Measurements from ENCODE around the gene TMEM184C.

Gene TMEM184C

DNA sequence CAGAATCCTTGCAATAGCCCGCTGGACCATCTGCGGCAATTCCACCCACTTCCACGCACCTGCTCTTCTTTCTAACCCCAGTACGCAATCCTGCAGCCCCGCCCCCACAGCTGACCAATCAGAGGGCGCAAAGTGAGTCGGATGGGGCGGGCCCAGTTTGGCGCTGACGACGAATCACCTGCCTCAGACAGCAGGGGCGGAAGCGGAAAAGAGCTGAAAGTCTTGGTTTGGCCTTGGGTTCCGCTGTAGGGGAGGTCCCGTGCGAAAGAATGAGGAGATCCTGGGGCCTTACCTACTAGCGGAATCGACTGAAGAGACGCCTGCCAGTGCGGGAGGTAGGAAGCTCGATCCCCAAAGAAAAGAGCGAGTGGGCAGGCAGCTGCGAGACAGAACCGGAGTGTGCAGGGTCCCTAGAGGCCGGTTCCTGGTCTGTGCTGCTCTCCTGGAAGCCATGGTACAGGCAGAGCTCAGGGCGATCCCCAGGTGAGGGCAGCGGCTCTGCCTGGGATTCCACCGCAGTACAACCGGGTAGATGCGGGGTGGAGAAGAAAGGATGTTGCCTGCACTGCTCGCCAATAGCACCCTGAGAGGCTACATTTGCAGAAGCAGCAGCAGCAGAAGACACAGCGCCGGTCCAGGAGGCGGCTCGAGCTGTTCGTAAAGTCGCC, at the start of gene TMEM184C:
Gene TMEM184C (plus strand): TSS at position 225 of the 668 bp plus-strand sequence. CDS start 560 bp downstream, outside the sequence.
- peak; percentile 99 for DNase-seq
- H3K9me3 Mint-ChIP-seq: no peaks in the 10 kb centered on the region

DNA sequence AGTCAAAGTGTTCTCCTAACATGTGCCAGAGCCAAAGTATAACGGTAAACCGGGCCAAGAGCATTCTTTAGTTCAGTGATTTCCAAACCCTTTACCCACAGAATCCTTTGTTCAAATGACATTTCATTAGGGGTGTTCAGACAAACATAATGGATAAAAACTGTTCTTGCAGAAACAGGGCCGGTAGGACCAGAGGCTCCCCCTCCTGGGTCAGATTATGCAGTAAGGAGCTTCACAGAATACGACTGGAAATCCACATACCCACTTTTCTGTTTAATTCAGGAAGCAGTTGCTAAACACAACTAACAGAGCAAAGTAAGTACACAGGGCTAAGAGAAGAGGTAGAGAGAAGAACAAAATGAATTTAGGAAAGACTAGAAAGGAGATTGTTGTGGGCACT, 46.6 kb upstream of the TMEM184C start:
- H3K27me3 Mint-ChIP-seq (ENCODE audit: low read depth, poor library complexity): peaks cover 7% of the 10 kb centered on the region
- TF ChIP-seq, protein P1, sequence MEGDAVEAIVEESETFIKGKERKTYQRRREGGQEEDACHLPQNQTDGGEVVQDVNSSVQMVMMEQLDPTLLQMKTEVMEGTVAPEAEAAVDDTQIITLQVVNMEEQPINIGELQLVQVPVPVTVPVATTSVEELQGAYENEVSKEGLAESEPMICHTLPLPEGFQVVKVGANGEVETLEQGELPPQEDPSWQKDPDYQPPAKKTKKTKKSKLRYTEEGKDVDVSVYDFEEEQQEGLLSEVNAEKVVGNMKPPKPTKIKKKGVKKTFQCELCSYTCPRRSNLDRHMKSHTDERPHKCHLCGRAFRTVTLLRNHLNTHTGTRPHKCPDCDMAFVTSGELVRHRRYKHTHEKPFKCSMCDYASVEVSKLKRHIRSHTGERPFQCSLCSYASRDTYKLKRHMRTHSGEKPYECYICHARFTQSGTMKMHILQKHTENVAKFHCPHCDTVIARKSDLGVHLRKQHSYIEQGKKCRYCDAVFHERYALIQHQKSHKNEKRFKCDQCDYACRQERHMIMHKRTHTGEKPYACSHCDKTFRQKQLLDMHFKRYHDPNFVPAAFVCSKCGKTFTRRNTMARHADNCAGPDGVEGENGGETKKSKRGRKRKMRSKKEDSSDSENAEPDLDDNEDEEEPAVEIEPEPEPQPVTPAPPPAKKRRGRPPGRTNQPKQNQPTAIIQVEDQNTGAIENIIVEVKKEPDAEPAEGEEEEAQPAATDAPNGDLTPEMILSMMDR (IDR thresholded peaks at IDR 0.05): no peak
- H3K36me3 Mint-ChIP-seq (ENCODE audit: low read depth): no peaks in the 10 kb centered on the region
- H3K4me1 Mint-ChIP-seq: peaks cover 5% of the 10 kb centered on the region
- peak overlapping the region; percentile 6 for H3K27ac Mint-ChIP-seq
- no peak overlapping the region for H3K4me3 Mint-ChIP-seq
- H3K9me3 Mint-ChIP-seq: peaks cover 5% of the 10 kb centered on the region
- no peak for DNase-seq

More for the DNA sequence above, at the start of gene TMEM184C:
- H3K27me3 Mint-ChIP-seq (ENCODE audit: low read depth, poor library complexity): peaks cover 16% of the 10 kb centered on the region
- H3K4me3 Mint-ChIP-seq: peak within 1 kb of the TSS; percentile 99
- TF ChIP-seq, protein P1 (IDR thresholded peaks at IDR 0.05): no peak
- peak within 1 kb of the TSS; percentile 96 for H3K27ac Mint-ChIP-seq
- H3K4me1 Mint-ChIP-seq: peaks cover 38% of the 10 kb centered on the region
- H3K36me3 Mint-ChIP-seq (ENCODE audit: low read depth): peaks cover 17% of the 10 kb centered on the region

DNA sequence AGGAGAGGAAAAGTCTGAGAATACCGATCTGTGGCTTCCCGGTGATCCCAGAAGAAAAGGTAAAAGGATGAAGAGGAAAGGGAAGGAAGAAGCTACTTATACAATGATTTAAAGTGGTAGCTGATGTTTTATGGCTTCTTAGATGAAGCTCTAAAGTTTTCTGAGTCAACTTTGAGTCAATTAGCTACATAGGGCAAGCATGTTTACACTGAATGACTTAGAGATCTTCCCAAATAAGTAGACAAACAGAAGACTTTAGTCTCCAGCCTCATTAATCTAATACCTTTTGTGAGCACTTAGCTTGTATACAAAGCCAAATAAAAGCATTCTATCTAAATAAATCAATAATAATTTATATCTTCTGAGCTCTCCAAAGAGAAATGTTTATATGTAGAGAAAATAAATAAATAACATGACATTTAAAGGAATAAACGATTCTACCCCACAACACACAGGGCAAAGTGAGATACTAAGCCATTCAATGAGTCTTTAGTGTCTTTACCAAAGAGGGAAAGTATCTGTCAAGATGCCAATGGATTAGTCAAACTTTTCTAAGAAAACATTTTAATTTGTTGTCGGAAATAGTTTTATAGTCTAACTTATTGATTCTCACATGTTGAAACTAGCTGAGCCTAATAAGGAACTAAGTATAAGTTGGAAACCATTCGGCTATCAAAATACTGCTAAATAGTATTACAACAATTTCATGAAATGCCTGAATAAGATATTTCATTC, 46.0 kb upstream of the TMEM184C start:
- H3K27me3 Mint-ChIP-seq (ENCODE audit: low read depth, poor library complexity): peaks cover 7% of the 10 kb centered on the region
- DNase-seq: no peak
- H3K4me1 Mint-ChIP-seq: peaks cover 5% of the 10 kb centered on the region
- TF ChIP-seq, protein P1 (IDR thresholded peaks at IDR 0.05): no peak
- no peaks in the 10 kb centered on the region for H3K9me3 Mint-ChIP-seq
- H3K4me3 Mint-ChIP-seq: no peak overlapping the region
- H3K36me3 Mint-ChIP-seq (ENCODE audit: low read depth): no peaks in the 10 kb centered on the region
- no peak overlapping the region for H3K27ac Mint-ChIP-seq

DNA sequence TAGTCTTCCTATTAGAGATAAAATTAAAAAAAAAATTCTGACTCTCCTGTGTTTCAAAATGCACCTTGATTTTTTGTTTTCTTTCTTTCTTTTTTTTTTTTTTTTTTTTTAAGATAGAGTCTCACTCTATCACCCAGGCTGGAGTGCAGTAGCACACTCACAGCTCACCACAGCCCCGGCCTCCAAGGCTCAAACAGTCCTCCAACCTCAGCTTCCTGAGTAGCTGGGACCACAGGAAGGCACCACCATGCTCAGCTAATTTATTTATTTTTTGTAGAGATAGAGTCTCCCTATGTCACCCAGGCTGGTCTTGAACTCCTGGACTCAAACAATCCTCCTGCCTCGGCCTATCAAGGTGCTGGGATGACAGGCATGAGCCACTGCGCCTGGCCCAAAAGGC, 41.1 kb upstream of the TMEM184C start:
- TF ChIP-seq, protein P1 (IDR thresholded peaks at IDR 0.05): no peak
- DNase-seq: no peak

DNA sequence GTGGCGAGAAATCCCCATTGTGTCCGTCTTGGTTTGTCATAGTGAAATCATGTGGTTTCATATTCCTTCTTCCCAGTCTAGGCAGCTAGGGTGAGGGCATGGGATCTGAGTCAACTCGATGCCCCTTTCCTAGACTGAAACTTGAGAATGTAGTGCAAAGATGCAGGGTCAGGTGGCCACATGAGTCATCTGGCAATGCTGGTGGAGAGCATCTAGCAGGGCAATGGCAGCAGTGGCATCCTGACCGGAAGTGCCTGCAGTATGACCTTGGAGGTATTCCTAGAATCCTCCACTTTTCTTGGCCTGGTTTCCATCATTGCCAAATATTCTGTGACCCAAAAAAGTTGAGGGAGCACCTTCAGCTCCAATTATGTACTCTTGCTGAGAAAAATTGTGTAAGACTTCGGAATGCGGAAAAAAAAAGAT, 39.1 kb upstream of the TMEM184C start:
- no peak for DNase-seq
- Mint-ChIP-seq H3K36me3 (ENCODE audit: low read depth) (no peaks in the 10 kb centered on the region), H3K27me3 (ENCODE audit: low read depth, poor library complexity) (no peaks in the 10 kb centered on the region), H3K27ac (no peak overlapping the region), H3K4me3 (no peak overlapping the region), H3K9me3 (no peaks in the 10 kb centered on the region), H3K4me1 (peaks cover 16% of the 10 kb centered on the region)
- TF ChIP-seq, protein P1 (IDR thresholded peaks at IDR 0.05): no peak

More for the DNA sequence above, 41.1 kb upstream of the TMEM184C start:
- Mint-ChIP-seq H3K9me3 (no peaks in the 10 kb centered on the region), H3K4me1 (peaks cover 11% of the 10 kb centered on the region), H3K36me3 (ENCODE audit: low read depth) (no peaks in the 10 kb centered on the region), H3K27me3 (ENCODE audit: low read depth, poor library complexity) (peaks cover 4% of the 10 kb centered on the region), H3K27ac (no peak overlapping the region), H3K4me3 (no peak overlapping the region)
